HG03521 (cell line): ENCODE data around the gene GALNT9.
"Not testable (repeated sequence)": the region's sequence is repeated elsewhere in the genome, so short reads cannot be mapped to it uniquely, and the experiment has no call there.

Experiments used
- ATAC-seq: cut with Tn5 transposase; IDR thresholded peaks from one replicate; pipeline ENCODE4 v1.9.1; 2021; ENCODE audit warnings: mild to moderate bottlenecking, moderate library complexity; ENCODE audit not compliant: unreplicated experiment

The GALNT9 gene

GRCh38 chr12:132314516-132315233, 14.7 kb downstream of the GALNT9 start:
- ATAC-seq, result no peak

DNA sequence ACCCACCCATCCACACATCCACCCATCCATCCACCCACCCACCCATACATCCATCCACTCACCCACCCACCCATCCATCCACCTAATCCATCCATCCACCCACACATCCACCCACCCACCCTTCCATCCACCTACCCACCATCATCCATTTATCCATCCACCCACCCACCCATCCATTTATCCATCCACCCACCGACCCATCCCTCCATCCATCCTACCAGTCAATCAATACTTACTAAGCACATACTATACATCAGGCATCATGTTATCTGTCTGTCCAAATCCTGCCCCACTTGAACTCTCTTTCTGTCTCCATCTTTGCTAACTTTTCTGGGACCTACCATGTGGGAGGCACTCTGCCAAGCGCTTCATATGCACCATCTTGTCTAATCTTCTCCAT, 15.4 kb downstream of the GALNT9 start:
- no peak for ATAC-seq

DNA sequence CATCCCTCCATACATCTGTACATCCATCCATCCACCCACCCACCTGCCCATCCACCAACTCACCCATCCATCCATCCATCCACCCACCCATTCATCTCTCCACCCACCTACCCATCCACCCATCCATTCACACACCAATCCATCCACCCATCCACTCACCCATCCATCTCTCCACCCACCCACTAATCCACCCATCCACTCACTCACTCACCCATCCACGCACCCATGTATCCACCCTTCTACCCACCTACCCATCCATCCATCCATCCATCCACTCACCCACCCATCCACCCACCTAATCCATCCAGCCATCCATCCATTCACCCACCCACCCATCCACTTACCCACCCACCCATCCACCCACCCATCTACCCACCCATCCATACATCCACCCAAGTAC, 16.2 kb downstream of the GALNT9 start:
- no peak for ATAC-seq

- no peak for ATAC-seq
These were observed 16.9 kb downstream of the GALNT9 start for GRCh38 chr12:132312516-132312915.

- no peak for ATAC-seq
These were observed 18.0 kb downstream of the GALNT9 start for GRCh38 chr12:132311201-132311915.

DNA sequence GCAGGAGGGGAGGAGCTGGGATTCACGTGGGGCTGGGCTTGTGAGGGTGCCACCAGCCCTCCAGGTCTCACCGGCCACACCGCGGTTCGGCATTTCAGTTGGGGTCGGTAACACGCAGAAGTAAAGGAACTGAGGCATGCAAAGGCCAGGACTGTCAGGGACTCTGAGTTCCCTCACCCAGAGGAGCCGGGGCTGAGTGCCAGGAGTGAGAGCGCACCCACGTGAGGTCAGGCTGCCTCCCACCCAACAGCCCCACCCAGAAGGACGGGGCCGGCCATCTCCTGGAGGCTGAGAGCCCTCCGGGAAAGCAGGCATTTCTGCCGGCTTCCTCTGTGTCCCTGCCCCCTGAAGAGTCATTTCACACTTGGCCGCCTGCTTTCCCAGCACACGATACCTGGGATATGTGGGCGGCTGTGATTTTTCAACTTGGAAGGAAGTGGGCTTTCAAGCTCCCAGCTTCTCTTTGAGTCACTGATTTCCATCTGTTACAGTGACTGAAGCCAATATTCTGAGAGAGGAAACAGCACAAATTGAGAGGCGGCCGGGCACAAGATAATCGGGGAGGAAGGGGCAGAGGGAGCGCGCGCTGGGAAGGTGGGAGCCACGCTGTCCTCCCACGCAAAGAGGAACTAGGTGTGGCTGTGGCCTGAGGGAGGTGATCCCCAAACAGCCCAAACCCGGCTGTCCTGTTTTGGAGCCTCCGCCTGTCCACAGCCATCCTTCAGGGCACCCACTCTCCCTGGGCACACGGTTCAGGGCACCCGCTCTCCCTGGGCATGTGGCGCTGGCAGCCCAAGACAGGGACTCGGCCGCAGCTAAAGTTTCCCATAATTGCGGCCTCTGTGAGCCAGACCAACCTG, 19.0 kb downstream of the GALNT9 start:
- ATAC-seq, result no peak

GRCh38 chr12:132309596-132310086, 19.7 kb downstream of the GALNT9 start:
- no peak for ATAC-seq

GRCh38 chr12:132308853-132309595, 20.4 kb downstream of the GALNT9 start:
- no peak for ATAC-seq

DNA sequence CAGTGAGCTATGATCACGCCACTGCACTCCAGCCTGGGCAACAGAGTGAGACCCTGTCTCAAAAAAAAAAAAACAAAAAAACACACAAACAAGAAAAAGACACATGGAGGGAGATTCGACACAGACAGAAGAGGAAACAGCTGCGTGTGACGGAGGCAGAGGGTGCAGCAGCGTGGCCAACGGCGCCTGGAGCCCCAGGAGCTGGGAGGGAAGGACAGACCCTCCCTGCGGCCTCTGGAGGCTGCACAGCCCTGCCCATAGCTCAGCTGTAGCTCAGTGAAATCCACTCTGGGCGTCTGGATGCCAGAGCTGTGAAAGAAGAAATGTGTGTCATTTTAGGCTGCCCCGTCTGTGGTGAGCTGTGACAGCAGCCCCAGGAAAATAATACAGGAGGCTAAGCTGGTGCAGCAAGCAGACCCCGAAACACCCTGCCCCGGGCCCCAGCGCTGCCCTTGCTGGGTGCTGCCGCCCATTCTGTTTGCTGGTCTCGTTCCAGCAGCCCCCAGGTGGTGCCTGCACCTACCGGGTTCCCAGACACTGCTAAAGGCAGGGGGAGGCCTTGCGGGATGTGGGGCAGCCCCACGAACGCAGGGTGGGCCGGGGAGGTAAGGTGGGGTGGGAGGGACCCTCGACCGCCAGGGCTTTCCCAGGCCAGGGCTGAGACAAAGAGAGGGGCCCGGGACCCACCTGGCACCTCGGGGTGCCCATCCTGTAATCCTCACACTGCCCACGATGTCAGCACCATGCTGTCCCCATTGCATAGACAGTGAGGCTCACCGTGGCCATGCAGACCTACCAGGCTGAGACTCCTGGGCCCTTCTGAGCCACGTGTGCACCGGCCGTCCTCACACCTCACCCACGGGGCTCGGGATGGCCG, 21.2 kb downstream of the GALNT9 start:
- no peak for ATAC-seq

DNA sequence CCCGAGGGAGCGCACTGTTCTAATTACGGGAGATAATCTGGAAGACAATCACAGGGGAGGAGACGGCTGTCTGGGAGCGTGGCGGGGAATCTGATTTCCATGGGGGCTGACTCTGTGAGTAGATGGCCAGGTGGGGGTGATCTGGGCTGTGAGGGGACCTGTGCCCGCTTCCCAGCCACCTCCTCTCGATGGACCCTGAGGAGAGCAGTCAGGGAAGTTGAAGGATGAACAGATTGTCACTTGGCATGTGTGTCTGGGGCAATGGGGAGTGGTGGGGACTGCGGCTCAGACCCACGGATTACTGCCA, 22.6 kb downstream of the GALNT9 start:
- ATAC-seq, result no peak

- ATAC-seq, result no peak
These were observed 23.2 kb downstream of the GALNT9 start for GRCh38 chr12:132305991-132306884.

GRCh38 chr12:132305560-132305966, 23.8 kb downstream of the GALNT9 start:
- no peak for ATAC-seq

GRCh38 chr12:132304866-132305265, 24.5 kb downstream of the GALNT9 start:
- not testable (repeated sequence) for ATAC-seq

DNA sequence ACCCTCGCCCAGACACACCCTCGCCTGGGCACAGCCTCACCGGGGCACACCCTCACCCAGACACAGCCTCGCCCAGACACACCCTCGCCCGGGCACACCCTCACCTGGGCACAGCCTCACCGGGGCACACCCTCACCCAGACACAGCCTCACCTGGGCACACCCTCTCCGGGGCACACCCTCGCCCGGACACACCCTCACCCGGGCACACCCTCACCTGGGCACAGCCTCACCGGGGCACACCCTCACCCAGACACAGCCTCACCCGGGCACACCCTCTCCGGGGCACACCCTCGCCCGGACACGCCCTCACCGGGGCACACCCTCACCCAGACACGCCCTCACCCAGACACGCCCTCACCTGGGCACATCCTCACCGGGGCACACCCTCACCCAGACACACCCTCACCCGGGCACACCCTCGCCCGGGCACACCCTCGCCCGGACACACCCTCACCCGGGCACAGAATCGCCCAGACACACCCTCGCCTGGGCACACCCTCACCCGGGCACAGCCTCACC, 25.5 kb downstream of the GALNT9 start:
- ATAC-seq, result not testable (repeated sequence)

- ATAC-seq, result no peak
These were observed 26.7 kb downstream of the GALNT9 start for GRCh38 chr12:132302466-132303358.

- no peak for ATAC-seq
These were observed 28.3 kb downstream of the GALNT9 start for GRCh38 chr12:132300789-132301722.

DNA sequence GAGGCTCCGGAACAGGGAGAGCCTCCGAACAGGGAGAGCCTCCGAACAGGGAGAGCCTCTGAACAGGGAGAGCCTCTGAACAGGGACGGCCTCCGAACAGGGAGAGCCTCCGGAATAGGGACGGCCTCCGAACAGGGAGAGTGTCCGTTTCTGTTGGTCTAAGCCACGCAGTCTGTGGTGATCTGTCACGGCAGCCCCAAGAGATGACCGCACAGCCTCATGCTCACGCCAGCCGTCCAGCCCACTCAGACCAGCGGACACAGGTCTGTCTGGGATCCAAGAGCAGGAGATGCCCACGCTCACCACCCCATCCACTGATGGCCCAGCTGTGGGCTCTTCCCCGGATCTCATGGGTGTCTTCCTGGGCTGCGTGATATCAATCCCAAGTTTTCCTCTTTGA, 33.3 kb downstream of the GALNT9 start:
- no peak for ATAC-seq
